H1 (cell line): Measurements from ENCODE around the gene TP53RK. TPM values are rescaled to one million over a fixed set of nuclear protein-coding genes. Genes with fewer than 3 reads are reported as not detected.

ENCODE experiments used
- ATF2 ChIP-seq: IDR thresholded peaks from 2 replicates; pipeline ENCODE4 v1.6.1; 2012; ENCODE audit warnings: low read length, inconsistent platforms
- ATF3 ChIP-seq: IDR thresholded peaks from 2 replicates; pipeline ENCODE4 v1.6.1; 2011; ENCODE audit warnings: low read depth, mild to moderate bottlenecking, low read length; ENCODE audit not compliant: insufficient read depth
- CTCF ChIP-seq, 3 experiments: IDR thresholded peaks; 1 replicate in 2 of 3; 2 replicates in 1 of 3; pipeline versions ENCODE4 v1.5.1 to v1.6.1; 2011; ENCODE audit warnings: low read length in 3 of 3, mild to moderate bottlenecking in 3 of 3, inconsistent platforms in 2 of 3, low read depth in 1 of 3, moderate library complexity in 1 of 3; ENCODE audit not compliant: insufficient read depth in 1 of 3; ENCODE audit errors: control extremely low read depth in 1 of 3
- E2F6 ChIP-seq: IDR thresholded peaks from 2 replicates; pipeline ENCODE4 v1.6.1; 2012; ENCODE audit warnings: inconsistent platforms
- EZH2 ChIP-seq: fragments of 200-600 bp; sonication (generic); IDR thresholded peaks from 2 replicates; pipeline ENCODE4 v1.7.1; 2012; ENCODE audit warnings: low read depth, mild to moderate bottlenecking, moderate library complexity, low read length, inconsistent platforms; ENCODE audit not compliant: severe bottlenecking
- HDAC6 ChIP-seq: IDR thresholded peaks from one replicate; pipeline ENCODE4 v1.7.1; 2012; ENCODE audit warnings: low read depth, mild to moderate bottlenecking, inconsistent platforms, low read length, moderate library complexity
- JUND ChIP-seq: IDR thresholded peaks from 2 replicates; pipeline ENCODE4 v1.6.1; 2011; ENCODE audit warnings: mild to moderate bottlenecking, improper control_type of control experiment, low read length
- KDM1A ChIP-seq: fragments of 200-600, 300-600 bp; sonication (generic); IDR thresholded peaks from 2 replicates; pipeline ENCODE4 v1.7.1; 2016; ENCODE audit warnings: mild to moderate bottlenecking, low read length, borderline replicate concordance
- NRF1 ChIP-seq: IDR thresholded peaks from 2 replicates; pipeline ENCODE4 v1.6.1; 2011; ENCODE audit warnings: mild to moderate bottlenecking, low read depth, low read length, improper control_type of control experiment
- PHF8 ChIP-seq: fragments of 200-600 bp; sonication (generic); conservative IDR thresholded peaks from 2 replicates; pipeline ENCODE4 v1.7.1; 2012; ENCODE audit warnings: low read depth, mild to moderate bottlenecking, inconsistent platforms, low read length, moderate library complexity
- POLR2A ChIP-seq, 2 experiments: IDR thresholded peaks; 1 replicate in 1 of 2; 2 replicates in 1 of 2; pipeline ENCODE4 v1.6.1; 2011; ENCODE audit warnings: low read depth in 2 of 2, low read length in 2 of 2, mild to moderate bottlenecking in 2 of 2; ENCODE audit errors: control extremely low read depth in 1 of 2
- POU5F1 ChIP-seq: IDR thresholded peaks from 2 replicates; pipeline ENCODE4 v1.6.1; 2011; ENCODE audit warnings: low read depth, mild to moderate bottlenecking, low read length, moderate library complexity
- RBBP5 ChIP-seq: IDR thresholded peaks from 2 replicates; pipeline ENCODE4 v1.7.1; 2012; ENCODE audit warnings: low read depth, mild to moderate bottlenecking, inconsistent platforms, low read length, moderate library complexity, borderline replicate concordance
- SIN3A ChIP-seq, 2 experiments: IDR thresholded peaks in 1 of 2; conservative IDR thresholded peaks in 1 of 2; 2 replicates each; pipeline ENCODE4 v1.6.1; 2011 to 2012; ENCODE audit warnings: low read length in 2 of 2, improper control_type of control experiment in 1 of 2, low read depth in 1 of 2, mild to moderate bottlenecking in 1 of 2
- SIRT6 ChIP-seq: IDR thresholded peaks from one replicate; pipeline ENCODE4 v1.7.1; 2012; ENCODE audit warnings: low read length, inconsistent platforms
- SUZ12 ChIP-seq: fragments of 200-600 bp; sonication (generic); IDR thresholded peaks from 2 replicates; pipeline ENCODE4 v1.6.1; 2012; ENCODE audit warnings: mild to moderate bottlenecking, inconsistent platforms, low read length, moderate library complexity, mixed read lengths
- TCF12 ChIP-seq: IDR thresholded peaks from 2 replicates; pipeline ENCODE4 v1.6.1; 2011; ENCODE audit warnings: low read depth, mild to moderate bottlenecking, low read length
- TEAD4 ChIP-seq: IDR thresholded peaks from 2 replicates; pipeline ENCODE4 v1.6.1; 2012; ENCODE audit warnings: low read depth, low read length, inconsistent platforms, mixed read lengths
- YY1 ChIP-seq: IDR thresholded peaks from 2 replicates; pipeline ENCODE4 v1.6.1; 2011; ENCODE audit warnings: low read depth, mild to moderate bottlenecking, low read length
- polyA plus RNA-seq, 7 experiments: library from polyadenylated mRNA; depleted of rRNA in 3 of 7; stranded (reverse) in 5 of 7; unstranded in 2 of 7; fragments of >200 nt in 5 of 7; fragments of 200-250 nt in 2 of 7; gene quantifications; 1 replicate in 5 of 7; 2 replicates in 1 of 7; 4 replicates in 1 of 7; pipeline versions ENCODE4 v1.2.1 to v1.2.3, GENCODE V29; 2011 to 2013; ENCODE audit warnings: missing spikeins in 2 of 7, mixed read lengths in 2 of 7
- total RNA-seq: library from RNA; stranded (reverse); fragmentation: NEBNext Ultra II Directional; extraction: Animal tissue kit (Norgen Biotek cat#: 25700); gene quantifications from 2 replicates; pipeline ENCODE4 v1.2.1, GENCODE V29; 2021

TP53RK gene
- total and polyA plus RNA-seq, 2 of the 8 experiments (the other 6 are each of a cell fraction or from before 2014, with no cell fraction given): 8.5 to 16.3 TPM

- TF ChIP-seq ATF3 (no peak), EZH2 (no peak), SIRT6 (no peak), POLR2A (IDR thresholded peaks at IDR 0.05; ENCODE audit: control extremely low read depth in 1 of 2, low read depth in 2 of 2, low read length in 2 of 2) (peak in 1 of 2 experiments; percentile 39; a peak in 2 of 3 replicates), YY1 (0 out of 2 replicates have a peak, but pooled peaks have one; percentile 3), POU5F1 (no peak), TCF12 (no peak), SUZ12 (no peak), E2F6 (peak; percentile 76), JUND (no peak), NRF1 (no peak), SIN3A (conservative IDR thresholded peaks at IDR 0.05 in 1 of 2, IDR thresholded peaks at IDR 0.05 in 1 of 2; ENCODE audit: low read depth in 1 of 2, low read length in 2 of 2) (no peak), RBBP5 (no peak), KDM1A (no peak), ATF2 (no peak), PHF8 (peak; percentile 54), TEAD4 (no peak), CTCF (IDR thresholded peaks at IDR 0.05; ENCODE audit: control extremely low read depth in 1 of 3, insufficient read depth in 1 of 3, low read depth in 1 of 3, low read length in 3 of 3) (no peak), HDAC6 (no peak)
Observed at GRCh38 chr20:46709459-46710152, 20.4 kb upstream of the TP53RK start, which contains the start of gene SLC2A10 (continued).
